ENCODE measurements around the gene FHAD1. TPM values are rescaled to one million over a fixed set of nuclear protein-coding genes. Genes with fewer than 3 reads are reported as not detected.
"Not testable (repeated sequence)": the region's sequence is repeated elsewhere in the genome, so short reads cannot be mapped to it uniquely, and the experiment has no call there.

Gene FHAD1
- polyA plus RNA-seq, 2 donors: 0.04 to 0.16 TPM

GRCh38 chr1:15384301-15384901 lies 137.4 kb downstream of the FHAD1 start:
- no peak overlapping the region for H3K27ac ChIP-seq (ENCODE audit: low read depth in 2 of 2, low read length in 1 of 2)
- H3K36me3 ChIP-seq (ENCODE audit: control insufficient read depth in 2 of 2, insufficient read depth in 2 of 2, low read length in 1 of 2): no peaks in the 10 kb centered on the region
- WGBS, 2 donors: 54 to 58% methylated on average over 19 to 20 of the region's 20 CpGs
- H3K4me1 ChIP-seq (ENCODE audit: control insufficient read depth in 2 of 2, insufficient read depth in 2 of 2, low read length in 1 of 2): no peaks in the 10 kb centered on the region
- no peak overlapping the region for H3K4me3 ChIP-seq (ENCODE audit: low read depth in 1 of 2, low read length in 2 of 2)
- no peaks in the 10 kb centered on the region for H3K27me3 ChIP-seq (ENCODE audit: control insufficient read depth in 1 of 2, insufficient read depth in 2 of 2, low read length in 2 of 2)
- no peaks in the 10 kb centered on the region for H3K9me3 ChIP-seq (ENCODE audit: control insufficient read depth in 2 of 2, insufficient read depth in 1 of 2, low read depth in 1 of 2, low read length in 1 of 2)

- 91 to 93% methylated on average over 3 of the region's 3 CpGs for WGBS, 2 donors
- no peaks in the 10 kb centered on the region for H3K4me1 ChIP-seq (ENCODE audit: control insufficient read depth in 2 of 2, insufficient read depth in 2 of 2, low read length in 1 of 2)
- H3K27ac ChIP-seq (ENCODE audit: low read depth in 2 of 2, low read length in 1 of 2): no peak overlapping the region
- no peaks in the 10 kb centered on the region for H3K9me3 ChIP-seq (ENCODE audit: control insufficient read depth in 2 of 2, insufficient read depth in 1 of 2, low read depth in 1 of 2, low read length in 1 of 2)
- no peaks in the 10 kb centered on the region for H3K36me3 ChIP-seq (ENCODE audit: control insufficient read depth in 2 of 2, insufficient read depth in 2 of 2, low read length in 1 of 2)
- H3K4me3 ChIP-seq (ENCODE audit: low read depth in 1 of 2, low read length in 2 of 2): no peak overlapping the region
- no peaks in the 10 kb centered on the region for H3K27me3 ChIP-seq (ENCODE audit: control insufficient read depth in 1 of 2, insufficient read depth in 2 of 2, low read length in 2 of 2)
Observed at GRCh38 chr1:15385420-15385819, 138.4 kb downstream of the FHAD1 start.

GRCh38 chr1:15386164-15386749 lies 139.2 kb downstream of the FHAD1 start:
- Histone ChIP-seq H3K27ac (ENCODE audit: low read depth in 2 of 2, low read length in 1 of 2) (no peak overlapping the region), H3K9me3 (ENCODE audit: control insufficient read depth in 2 of 2, insufficient read depth in 1 of 2, low read depth in 1 of 2, low read length in 1 of 2) (no peaks in the 10 kb centered on the region), H3K27me3 (ENCODE audit: control insufficient read depth in 1 of 2, insufficient read depth in 2 of 2, low read length in 2 of 2) (no peaks in the 10 kb centered on the region), H3K36me3 (ENCODE audit: control insufficient read depth in 2 of 2, insufficient read depth in 2 of 2, low read length in 1 of 2) (no peaks in the 10 kb centered on the region), H3K4me3 (ENCODE audit: low read depth in 1 of 2, low read length in 2 of 2) (no peak overlapping the region), H3K4me1 (ENCODE audit: control insufficient read depth in 2 of 2, insufficient read depth in 2 of 2, low read length in 1 of 2) (no peaks in the 10 kb centered on the region)
- WGBS, 2 donors: 25 to 32% methylated on average over 17 of the region's 17 CpGs

- 81 to 85% methylated on average over 14 to 15 of the region's 15 CpGs for WGBS, 2 donors
Observed at GRCh38 chr1:15388201-15388880, 141.3 kb downstream of the FHAD1 start.

GRCh38 chr1:15389828-15390227 lies 142.8 kb downstream of the FHAD1 start:
- not testable (repeated sequence) for H3K4me3 ChIP-seq (ENCODE audit: low read depth in 1 of 2, low read length in 2 of 2); H3K27ac ChIP-seq (ENCODE audit: low read depth in 2 of 2, low read length in 1 of 2); H3K27me3 ChIP-seq (ENCODE audit: control insufficient read depth in 1 of 2, insufficient read depth in 2 of 2, low read length in 2 of 2); H3K9me3 ChIP-seq (ENCODE audit: control insufficient read depth in 2 of 2, insufficient read depth in 1 of 2, low read depth in 1 of 2, low read length in 1 of 2); H3K4me1 ChIP-seq (ENCODE audit: control insufficient read depth in 2 of 2, insufficient read depth in 2 of 2, low read length in 1 of 2); H3K36me3 ChIP-seq (ENCODE audit: control insufficient read depth in 2 of 2, insufficient read depth in 2 of 2, low read length in 1 of 2)
- 90 to 91% methylated on average over 8 of the region's 8 CpGs for WGBS, 2 donors

More at GRCh38 chr1:15388201-15388880, 141.3 kb downstream of the FHAD1 start:
- H3K4me1 ChIP-seq (ENCODE audit: control insufficient read depth in 2 of 2, insufficient read depth in 2 of 2, low read length in 1 of 2): no peaks in the 10 kb centered on the region
- no peaks in the 10 kb centered on the region for H3K36me3 ChIP-seq (ENCODE audit: control insufficient read depth in 2 of 2, insufficient read depth in 2 of 2, low read length in 1 of 2)
- no peaks in the 10 kb centered on the region for H3K27me3 ChIP-seq (ENCODE audit: control insufficient read depth in 1 of 2, insufficient read depth in 2 of 2, low read length in 2 of 2)
- H3K27ac ChIP-seq (ENCODE audit: low read depth in 2 of 2, low read length in 1 of 2): no peak overlapping the region
- no peak overlapping the region for H3K4me3 ChIP-seq (ENCODE audit: low read depth in 1 of 2, low read length in 2 of 2)
- no peaks in the 10 kb centered on the region for H3K9me3 ChIP-seq (ENCODE audit: control insufficient read depth in 2 of 2, insufficient read depth in 1 of 2, low read depth in 1 of 2, low read length in 1 of 2)

GRCh38 chr1:15390667-15391066 lies 143.6 kb downstream of the FHAD1 start:
- H3K27ac ChIP-seq (ENCODE audit: low read depth in 2 of 2, low read length in 1 of 2): no peak overlapping the region
- H3K9me3 ChIP-seq (ENCODE audit: control insufficient read depth in 2 of 2, insufficient read depth in 1 of 2, low read depth in 1 of 2, low read length in 1 of 2): no peaks in the 10 kb centered on the region
- H3K4me1 ChIP-seq (ENCODE audit: control insufficient read depth in 2 of 2, insufficient read depth in 2 of 2, low read length in 1 of 2): no peaks in the 10 kb centered on the region
- no peaks in the 10 kb centered on the region for H3K27me3 ChIP-seq (ENCODE audit: control insufficient read depth in 1 of 2, insufficient read depth in 2 of 2, low read length in 2 of 2)
- no peaks in the 10 kb centered on the region for H3K36me3 ChIP-seq (ENCODE audit: control insufficient read depth in 2 of 2, insufficient read depth in 2 of 2, low read length in 1 of 2)
- H3K4me3 ChIP-seq (ENCODE audit: low read depth in 1 of 2, low read length in 2 of 2): no peak overlapping the region
- 90 to 92% methylated on average over 8 of the region's 8 CpGs for WGBS, 2 donors

- no peaks in the 10 kb centered on the region for H3K27me3 ChIP-seq (ENCODE audit: control insufficient read depth in 1 of 2, insufficient read depth in 2 of 2, low read length in 2 of 2)
- no peak overlapping the region for H3K4me3 ChIP-seq (ENCODE audit: low read depth in 1 of 2, low read length in 2 of 2)
- no peak overlapping the region for H3K27ac ChIP-seq (ENCODE audit: low read depth in 2 of 2, low read length in 1 of 2)
- 59 to 62% methylated on average over 4 of the region's 4 CpGs for WGBS, 2 donors
- no peaks in the 10 kb centered on the region for H3K4me1 ChIP-seq (ENCODE audit: control insufficient read depth in 2 of 2, insufficient read depth in 2 of 2, low read length in 1 of 2)
- no peaks in the 10 kb centered on the region for H3K36me3 ChIP-seq (ENCODE audit: control insufficient read depth in 2 of 2, insufficient read depth in 2 of 2, low read length in 1 of 2)
- no peaks in the 10 kb centered on the region for H3K9me3 ChIP-seq (ENCODE audit: control insufficient read depth in 2 of 2, insufficient read depth in 1 of 2, low read depth in 1 of 2, low read length in 1 of 2)
Observed at GRCh38 chr1:15391366-15391765, 144.3 kb downstream of the FHAD1 start.

- Histone ChIP-seq H3K36me3 (ENCODE audit: control insufficient read depth in 2 of 2, insufficient read depth in 2 of 2, low read length in 1 of 2) (no peaks in the 10 kb centered on the region), H3K4me3 (ENCODE audit: low read depth in 1 of 2, low read length in 2 of 2) (no peak overlapping the region), H3K4me1 (ENCODE audit: control insufficient read depth in 2 of 2, insufficient read depth in 2 of 2, low read length in 1 of 2) (no peaks in the 10 kb centered on the region), H3K27ac (ENCODE audit: low read depth in 2 of 2, low read length in 1 of 2) (no peak overlapping the region), H3K27me3 (ENCODE audit: control insufficient read depth in 1 of 2, insufficient read depth in 2 of 2, low read length in 2 of 2) (no peaks in the 10 kb centered on the region), H3K9me3 (ENCODE audit: control insufficient read depth in 2 of 2, insufficient read depth in 1 of 2, low read depth in 1 of 2, low read length in 1 of 2) (no peaks in the 10 kb centered on the region)
- WGBS, 2 donors: 75 to 79% methylated on average over 9 of the region's 9 CpGs
Observed at GRCh38 chr1:15393475-15394257, 146.6 kb downstream of the FHAD1 start.

GRCh38 chr1:15394258-15394690 lies 147.3 kb downstream of the FHAD1 start:
- Histone ChIP-seq H3K27ac (ENCODE audit: low read depth in 2 of 2, low read length in 1 of 2) (no peak overlapping the region), H3K4me1 (ENCODE audit: control insufficient read depth in 2 of 2, insufficient read depth in 2 of 2, low read length in 1 of 2) (no peaks in the 10 kb centered on the region), H3K36me3 (ENCODE audit: control insufficient read depth in 2 of 2, insufficient read depth in 2 of 2, low read length in 1 of 2) (no peaks in the 10 kb centered on the region), H3K4me3 (ENCODE audit: low read depth in 1 of 2, low read length in 2 of 2) (no peak overlapping the region), H3K9me3 (ENCODE audit: control insufficient read depth in 2 of 2, insufficient read depth in 1 of 2, low read depth in 1 of 2, low read length in 1 of 2) (no peaks in the 10 kb centered on the region), H3K27me3 (ENCODE audit: control insufficient read depth in 1 of 2, insufficient read depth in 2 of 2, low read length in 2 of 2) (no peaks in the 10 kb centered on the region)
- WGBS, 2 donors: 41 to 55% methylated on average over 3 of the region's 3 CpGs

Measured in esophagus (tissue), 2 donors.